Measurements from ENCODE around the gene AGBL5.

DNA sequence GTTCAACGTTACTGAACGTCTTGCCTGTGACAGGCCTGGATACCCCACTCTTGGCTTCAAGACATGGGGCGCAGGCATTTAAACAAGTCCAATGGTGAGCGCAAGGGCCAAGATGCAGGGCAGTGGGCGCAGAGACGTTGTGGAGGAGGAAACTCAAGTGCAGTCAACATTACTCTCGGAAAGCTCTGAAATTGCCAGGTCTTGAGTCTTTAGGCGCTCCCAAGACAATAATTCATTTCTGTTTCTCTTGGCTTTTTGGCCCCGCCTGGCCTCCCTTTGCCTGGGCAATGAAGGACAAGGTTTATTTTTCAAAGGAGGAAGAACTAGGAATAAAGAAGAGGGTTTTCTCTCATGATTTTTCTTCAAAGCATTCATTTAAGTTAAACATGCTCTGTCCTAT, 32.0 kb upstream of the AGBL5 start:
- no peak for TF ChIP-seq POLR2A (IDR thresholded peaks at IDR 0.05)
- TF ChIP-seq, protein P1, sequence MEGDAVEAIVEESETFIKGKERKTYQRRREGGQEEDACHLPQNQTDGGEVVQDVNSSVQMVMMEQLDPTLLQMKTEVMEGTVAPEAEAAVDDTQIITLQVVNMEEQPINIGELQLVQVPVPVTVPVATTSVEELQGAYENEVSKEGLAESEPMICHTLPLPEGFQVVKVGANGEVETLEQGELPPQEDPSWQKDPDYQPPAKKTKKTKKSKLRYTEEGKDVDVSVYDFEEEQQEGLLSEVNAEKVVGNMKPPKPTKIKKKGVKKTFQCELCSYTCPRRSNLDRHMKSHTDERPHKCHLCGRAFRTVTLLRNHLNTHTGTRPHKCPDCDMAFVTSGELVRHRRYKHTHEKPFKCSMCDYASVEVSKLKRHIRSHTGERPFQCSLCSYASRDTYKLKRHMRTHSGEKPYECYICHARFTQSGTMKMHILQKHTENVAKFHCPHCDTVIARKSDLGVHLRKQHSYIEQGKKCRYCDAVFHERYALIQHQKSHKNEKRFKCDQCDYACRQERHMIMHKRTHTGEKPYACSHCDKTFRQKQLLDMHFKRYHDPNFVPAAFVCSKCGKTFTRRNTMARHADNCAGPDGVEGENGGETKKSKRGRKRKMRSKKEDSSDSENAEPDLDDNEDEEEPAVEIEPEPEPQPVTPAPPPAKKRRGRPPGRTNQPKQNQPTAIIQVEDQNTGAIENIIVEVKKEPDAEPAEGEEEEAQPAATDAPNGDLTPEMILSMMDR (IDR thresholded peaks at IDR 0.05 in 8 of 11, conservative IDR thresholded peaks at IDR 0.05 in 3 of 11) = no peak

All from spleen (tissue), 7 donors.